Hepatocyte (in vitro differentiated cells): Measurements from ENCODE around the gene ADAMTSL4. TPM values are rescaled to one million over a fixed set of nuclear protein-coding genes. Genes with fewer than 3 reads are reported as not detected.

Source experiments
- DNase-seq: peaks from one replicate; pipeline ENCODE4 v3.0.0-alpha.2; 2016; ENCODE audit warnings: low spot score
- H2AFZ ChIP-seq: fragments of 200-600 bp; sonication (generic); 2 replicates; pipeline ENCODE4 v1.6.0; 2016; ENCODE audit warnings: antibody characterized with exemption, mild to moderate bottlenecking
- H3K27ac ChIP-seq: fragments of 200-600 bp; sonication (generic); 2 replicates; pipeline ENCODE4 v1.5.1; 2016; ENCODE audit warnings: mild to moderate bottlenecking
- H3K27me3 ChIP-seq: fragments of 200-600 bp; sonication (generic); 2 replicates; pipeline ENCODE4 v1.6.1; 2016
- H3K36me3 ChIP-seq: fragments of 200-600 bp; sonication (generic); replicated peaks from 2 replicates; pipeline ENCODE4 v1.5.1; 2016; ENCODE audit warnings: low read depth; ENCODE audit not compliant: insufficient read depth
- H3K4me1 ChIP-seq: fragments of 200-600 bp; sonication (generic); 2 replicates; pipeline ENCODE4 v1.5.1; 2016; ENCODE audit warnings: mild to moderate bottlenecking, moderate library complexity; ENCODE audit not compliant: insufficient read depth
- H3K4me2 ChIP-seq: fragments of 200-600 bp; sonication (generic); 2 replicates; pipeline ENCODE4 v1.6.0; 2016
- H3K4me3 ChIP-seq: fragments of 200-600 bp; sonication (generic); 2 replicates; pipeline ENCODE4 v1.5.1; 2016; ENCODE audit warnings: mild to moderate bottlenecking
- H3K79me2 ChIP-seq: fragments of 200-600 bp; sonication (generic); 2 replicates; pipeline ENCODE4 v1.6.0; 2017; ENCODE audit warnings: mild to moderate bottlenecking
- H3K9me2 ChIP-seq: fragments of 200-600 bp; sonication (generic); replicated peaks from 2 replicates; pipeline ENCODE4 v1.6.0; 2017; ENCODE audit warnings: mild to moderate bottlenecking; ENCODE audit not compliant: insufficient read depth
- H3K9me3 ChIP-seq: fragments of 200-600 bp; sonication (generic); 2 replicates; pipeline ENCODE4 v1.5.1; 2016; ENCODE audit warnings: low read depth, mild to moderate bottlenecking
- H4K20me1 ChIP-seq: fragments of 200-600 bp; sonication (generic); 2 replicates; pipeline ENCODE4 v1.6.0; 2016; ENCODE audit warnings: mild to moderate bottlenecking; ENCODE audit not compliant: insufficient read depth, poor library complexity, severe bottlenecking
- EZH2 ChIP-seq: fragments of 200-600 bp; sonication (generic); IDR thresholded peaks from 2 replicates; pipeline ENCODE4 v1.6.1; 2016; ENCODE audit warnings: antibody characterized with exemption, mild to moderate bottlenecking, borderline replicate concordance
- EZH2phosphoT487 ChIP-seq: fragments of 200-600 bp; sonication (generic); IDR thresholded peaks from one replicate; pipeline ENCODE4 v1.6.1; 2018; ENCODE audit warnings: antibody characterized with exemption, mild to moderate bottlenecking, low read depth, moderate library complexity; ENCODE audit not compliant: unreplicated experiment, severe bottlenecking
- WGBS: methylation state at CpG from one replicate; pipeline ENCODE4 v1.1.6; 2016; ENCODE audit warnings: low lambda C conversion rate; ENCODE audit errors: missing lambda C conversion rate; 5-methylcytosine and 5-hydroxymethylcytosine counted together
- polyA plus RNA-seq: library from polyadenylated mRNA; unstranded; fragments of >200 nt; fragmentation: Nextera tagmentation; extraction: Ambion mirVana; gene quantifications from 2 replicates; pipeline ENCODE4 v1.2.1, GENCODE V29; 2016
- total RNA-seq: library from RNA; depleted of rRNA; stranded (reverse); fragments of >200 nt; gene quantifications from 2 replicates; pipeline ENCODE4 v1.2.3, GENCODE V29; 2014
- TF ChIP-seq, protein P1 (sequence below): fragments of 200-600 bp; sonication (generic); IDR thresholded peaks from 2 replicates; pipeline ENCODE4 v1.5.1; 2016; ENCODE audit warnings: antibody characterized with exemption, mild to moderate bottlenecking; ENCODE audit not compliant: poor library complexity

The ADAMTSL4 gene
- total and polyA plus RNA-seq, 2 experiments from 2014 or later: 8.1 to 19.7 TPM

- TF ChIP-seq, protein P1, sequence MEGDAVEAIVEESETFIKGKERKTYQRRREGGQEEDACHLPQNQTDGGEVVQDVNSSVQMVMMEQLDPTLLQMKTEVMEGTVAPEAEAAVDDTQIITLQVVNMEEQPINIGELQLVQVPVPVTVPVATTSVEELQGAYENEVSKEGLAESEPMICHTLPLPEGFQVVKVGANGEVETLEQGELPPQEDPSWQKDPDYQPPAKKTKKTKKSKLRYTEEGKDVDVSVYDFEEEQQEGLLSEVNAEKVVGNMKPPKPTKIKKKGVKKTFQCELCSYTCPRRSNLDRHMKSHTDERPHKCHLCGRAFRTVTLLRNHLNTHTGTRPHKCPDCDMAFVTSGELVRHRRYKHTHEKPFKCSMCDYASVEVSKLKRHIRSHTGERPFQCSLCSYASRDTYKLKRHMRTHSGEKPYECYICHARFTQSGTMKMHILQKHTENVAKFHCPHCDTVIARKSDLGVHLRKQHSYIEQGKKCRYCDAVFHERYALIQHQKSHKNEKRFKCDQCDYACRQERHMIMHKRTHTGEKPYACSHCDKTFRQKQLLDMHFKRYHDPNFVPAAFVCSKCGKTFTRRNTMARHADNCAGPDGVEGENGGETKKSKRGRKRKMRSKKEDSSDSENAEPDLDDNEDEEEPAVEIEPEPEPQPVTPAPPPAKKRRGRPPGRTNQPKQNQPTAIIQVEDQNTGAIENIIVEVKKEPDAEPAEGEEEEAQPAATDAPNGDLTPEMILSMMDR: no peak
- TF ChIP-seq EZH2: no peak
- no peak for TF ChIP-seq EZH2phosphoT487
- H3K4me2 ChIP-seq: no peak overlapping the region
- no peak overlapping the region for H2AFZ ChIP-seq
- DNase-seq: no peak
- 73% methylated on average over 6 of the region's 6 CpGs for WGBS
- no peaks in the 10 kb centered on the region for H3K9me2 ChIP-seq
- H3K79me2 ChIP-seq: no peaks in the 10 kb centered on the region
- no peaks in the 10 kb centered on the region for H3K27me3 ChIP-seq
- no peaks in the 10 kb centered on the region for H4K20me1 ChIP-seq
- no peaks in the 10 kb centered on the region for H3K36me3 ChIP-seq
- H3K27ac ChIP-seq: no peak overlapping the region
- no peaks in the 10 kb centered on the region for H3K9me3 ChIP-seq
- H3K4me1 ChIP-seq: peaks cover 8% of the 10 kb centered on the region
- H3K4me3 ChIP-seq: no peak overlapping the region
Measured at GRCh38 chr1:150545486-150546032, 3.6 kb upstream of the ADAMTSL4 start.

DNA sequence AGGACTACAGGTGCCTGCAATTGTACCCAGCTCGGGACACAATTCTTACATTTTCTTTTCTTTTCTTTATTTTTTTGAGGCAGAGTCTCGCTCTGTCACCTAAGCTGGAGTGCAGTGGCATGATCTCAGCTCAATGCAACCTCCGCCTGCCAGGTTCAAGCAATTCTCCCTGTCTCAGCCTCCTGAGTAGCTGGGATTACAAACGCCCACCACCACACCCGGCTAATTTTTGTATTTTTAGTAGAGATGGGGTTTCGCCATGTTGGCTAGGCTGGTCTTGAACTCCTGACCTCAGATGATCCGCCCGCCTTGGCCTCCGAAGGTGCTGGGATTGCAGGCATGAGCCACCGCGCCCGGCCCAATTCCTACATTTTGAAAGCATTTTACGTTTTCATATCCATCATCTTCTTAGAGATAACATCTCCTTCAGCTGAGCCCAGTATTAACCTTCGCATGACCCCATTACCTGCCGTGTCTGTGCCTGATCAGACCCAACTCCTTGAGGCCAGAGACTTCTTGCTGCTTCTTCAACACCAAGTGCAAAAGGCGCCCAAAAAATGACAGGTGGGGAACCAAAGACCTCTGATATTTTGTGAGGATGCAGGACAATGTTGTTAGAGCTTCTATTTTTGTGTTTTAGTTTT lies 2.8 kb upstream of the ADAMTSL4 start:
- no peaks in the 10 kb centered on the region for H3K79me2 ChIP-seq
- H3K27me3 ChIP-seq: no peaks in the 10 kb centered on the region
- H3K27ac ChIP-seq: no peak overlapping the region
- H2AFZ ChIP-seq: no peak overlapping the region
- peaks cover 14% of the 10 kb centered on the region for H3K4me1 ChIP-seq
- no peaks in the 10 kb centered on the region for H3K36me3 ChIP-seq
- no peak overlapping the region for H3K4me2 ChIP-seq
- no peaks in the 10 kb centered on the region for H3K9me2 ChIP-seq
- H4K20me1 ChIP-seq: no peaks in the 10 kb centered on the region
- H3K4me3 ChIP-seq: no peak overlapping the region
- WGBS: 81% methylated on average over 16 of the region's 16 CpGs
- DNase-seq: no peak
- no peaks in the 10 kb centered on the region for H3K9me3 ChIP-seq
- TF ChIP-seq EZH2 (no peak), EZH2phosphoT487 (no peak)
- TF ChIP-seq, protein P1: no peak

GRCh38 chr1:150548324-150548631 lies 930 bp upstream of the ADAMTSL4 start:
- TF ChIP-seq, protein P1: no peak
- DNase-seq: no peak
- H3K79me2 ChIP-seq: no peaks in the 10 kb centered on the region
- no peaks in the 10 kb centered on the region for H4K20me1 ChIP-seq
- peaks cover 29% of the 10 kb centered on the region for H3K4me1 ChIP-seq
- 66% methylated on average over 4 of the region's 4 CpGs for WGBS
- H3K27ac ChIP-seq: peak overlapping the region; percentile 85
- H3K9me2 ChIP-seq: no peaks in the 10 kb centered on the region
- no peaks in the 10 kb centered on the region for H3K36me3 ChIP-seq
- H3K4me2 ChIP-seq: peak overlapping the region; percentile 98
- H2AFZ ChIP-seq: peak overlapping the region; percentile 39
- H3K9me3 ChIP-seq: no peaks in the 10 kb centered on the region
- H3K4me3 ChIP-seq: peak overlapping the region; percentile 82
- H3K27me3 ChIP-seq: no peaks in the 10 kb centered on the region
